AG08395 (cell line): Measurements from ENCODE around the gene MYCBP.
"Not testable (repeated sequence)": the region's sequence is repeated elsewhere in the genome, so short reads cannot be mapped to it uniquely, and the experiment has no call there.

Source experiments
- DNase-seq: peaks from one replicate; pipeline ENCODE4 v3.0.0; 2012; ENCODE audit warnings: mixed read lengths, low spot score

MYCBP gene

GRCh38 chr1:38867208-38867607, 5.9 kb downstream of the MYCBP start:
- DNase-seq, result no peak

DNA sequence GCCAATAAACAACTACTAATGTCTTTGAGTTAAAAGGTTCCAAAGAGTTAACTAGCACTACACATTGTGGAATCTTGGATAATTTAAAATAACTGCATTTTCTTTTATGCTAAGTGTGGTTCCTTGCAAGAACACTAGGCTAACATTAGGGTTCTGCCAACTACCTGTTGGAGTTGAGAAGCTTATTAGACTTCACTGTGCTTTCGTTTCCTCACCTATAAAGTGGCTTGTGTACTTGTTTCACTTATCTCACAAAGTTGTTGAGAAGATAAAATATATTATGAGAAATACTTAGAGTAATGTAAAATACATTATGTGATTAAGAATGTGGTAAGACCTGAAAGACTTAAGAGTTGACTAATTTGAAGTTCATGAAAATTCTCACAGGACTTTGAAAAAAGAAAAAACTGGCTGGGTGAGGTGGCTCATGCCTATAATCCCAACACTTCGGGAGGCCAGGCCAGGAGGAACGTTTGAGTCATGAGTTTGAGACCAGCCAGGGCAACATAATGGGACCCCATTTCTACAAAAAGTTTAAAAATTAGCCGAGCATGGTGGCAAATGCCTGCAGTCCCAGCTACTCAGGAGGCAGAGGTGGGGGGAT, 7.9 kb downstream of the MYCBP start:
- no peak for DNase-seq

GRCh38 chr1:38860454-38860795, 12.7 kb downstream of the MYCBP start:
- peak; percentile 4 for DNase-seq

DNA sequence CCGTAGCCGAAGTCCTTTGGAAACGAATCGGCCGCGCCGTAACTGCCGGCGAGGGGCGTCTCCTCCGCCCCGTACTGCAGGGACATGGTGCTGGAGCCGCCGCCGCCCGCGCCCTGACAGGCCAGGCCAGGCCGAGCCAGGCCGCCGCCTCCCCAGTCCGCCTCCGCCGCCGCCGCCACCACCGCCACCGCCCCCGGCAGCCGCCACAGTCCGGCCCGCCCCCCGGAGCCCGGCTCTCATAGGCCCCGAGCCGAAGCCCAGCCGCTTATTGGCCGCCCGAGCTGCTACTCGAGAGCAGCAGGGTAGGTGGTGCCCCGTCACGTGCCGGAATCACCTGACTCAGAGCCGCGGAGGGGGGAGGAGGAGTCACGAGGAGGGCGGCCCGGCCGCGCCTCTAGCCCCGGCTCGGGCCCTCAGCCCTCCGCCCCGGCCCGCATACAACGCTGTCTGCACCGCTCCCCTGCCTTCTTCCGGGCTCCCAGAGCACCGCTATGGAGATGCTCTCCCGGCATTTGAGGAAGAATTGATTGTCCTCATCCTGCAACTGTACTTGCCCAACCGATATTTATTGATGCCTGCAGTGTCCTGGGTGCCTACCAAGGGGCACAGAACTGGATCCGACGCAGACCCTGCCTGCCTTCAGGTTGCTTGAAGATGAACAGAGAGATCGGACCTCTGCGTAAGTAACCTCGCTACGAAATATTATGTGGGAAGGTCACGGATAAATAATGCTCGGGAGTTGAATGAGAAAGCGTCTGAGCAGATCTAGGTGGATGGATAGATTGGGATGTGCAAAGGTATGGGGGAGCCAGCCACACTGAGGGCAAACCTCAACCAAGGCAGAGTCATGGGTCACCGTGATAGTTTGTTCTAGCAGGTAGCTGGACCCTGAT, 13.3 kb downstream of the MYCBP start, which contains the start of gene RRAGC:
RRAGC (minus strand) TSS at position 212 of the 893 bp plus-strand sequence; CDS start at position 86, 126 bp downstream.
- DNase-seq, result peak; percentile 100

DNA sequence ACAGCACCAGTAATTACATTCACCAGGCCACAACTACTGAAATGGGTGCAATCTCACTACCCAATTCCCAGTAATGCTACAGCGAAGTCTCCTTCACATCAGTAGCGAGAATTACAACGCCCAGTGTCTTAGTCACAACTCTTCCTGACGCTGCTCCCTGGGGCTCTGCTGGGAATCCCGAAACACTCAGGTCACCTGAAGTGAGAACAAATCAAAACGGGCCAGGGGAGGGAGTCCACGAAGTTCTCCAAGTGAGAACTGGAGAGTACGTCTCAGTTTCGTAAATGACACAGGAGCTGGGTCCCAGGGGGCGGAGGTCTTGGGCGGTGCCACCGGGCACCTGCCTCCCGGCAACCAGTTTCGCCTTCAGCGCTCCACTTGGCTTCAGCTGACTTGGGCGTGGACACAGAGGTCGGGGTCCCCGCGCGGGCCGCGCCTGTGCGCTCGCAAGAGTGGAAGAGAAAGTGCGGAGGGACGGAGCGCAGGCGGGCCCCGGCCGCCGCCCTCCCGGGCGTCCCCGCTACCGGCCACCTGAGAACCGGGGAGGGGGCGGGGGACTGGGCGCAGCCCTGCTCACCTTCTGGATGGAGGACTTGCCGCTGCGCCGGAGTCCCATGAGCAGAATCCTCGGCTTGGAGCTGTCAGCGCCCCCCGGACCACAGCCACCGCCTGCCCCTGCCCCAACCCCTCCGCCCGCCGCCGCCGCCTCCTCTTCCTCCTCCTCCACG, 14.2 kb downstream of the MYCBP start:
- DNase-seq, result peak; percentile 57

DNA sequence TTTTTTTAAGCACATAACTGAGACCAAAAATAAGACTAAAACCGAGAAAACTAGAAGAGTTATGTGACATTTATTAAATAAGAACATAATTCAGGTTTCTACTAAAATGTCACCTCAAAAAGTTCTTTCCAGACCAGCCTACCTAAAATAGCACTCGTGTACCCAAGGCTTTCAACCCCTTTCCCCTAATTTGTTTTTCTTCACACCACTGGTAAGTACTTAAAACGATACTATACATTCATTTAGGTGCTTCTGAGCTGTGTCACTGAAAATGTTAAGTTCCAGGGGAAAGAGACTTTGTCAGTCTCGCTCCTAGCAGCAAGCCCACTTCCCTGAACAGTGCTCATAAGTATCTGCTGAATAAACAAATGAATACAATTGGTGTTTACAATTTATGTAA, 20.4 kb downstream of the MYCBP start:
- no peak for DNase-seq

GRCh38 chr1:38848071-38848470, 25.1 kb downstream of the MYCBP start:
- DNase-seq, result no peak

- no peak for DNase-seq
Observed at GRCh38 chr1:38846210-38846609, 26.9 kb downstream of the MYCBP start.

- DNase-seq, result not testable (repeated sequence)
Observed at GRCh38 chr1:38845088-38845487, 28.1 kb downstream of the MYCBP start.

GRCh38 chr1:38840281-38840680, 32.9 kb downstream of the MYCBP start:
- DNase-seq, result no peak

DNA sequence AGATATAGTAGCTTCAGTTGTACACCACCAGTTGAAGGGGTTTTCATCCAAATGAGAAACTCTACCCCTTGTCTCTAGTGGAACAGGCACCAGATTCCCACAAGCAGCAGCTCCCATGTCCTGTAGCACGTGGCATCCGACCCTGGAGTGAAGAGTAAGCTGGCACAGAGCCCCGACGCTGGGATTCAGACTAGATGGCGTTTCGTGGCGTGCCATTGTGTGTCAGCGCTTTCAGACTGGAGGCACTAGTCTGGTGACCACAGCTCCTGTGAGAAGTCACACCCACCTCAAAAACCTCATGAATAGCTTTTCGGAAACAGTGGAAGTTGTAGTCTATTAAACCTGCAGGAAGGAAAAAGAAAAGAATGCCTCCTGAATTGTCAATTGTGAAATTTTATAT, 33.8 kb downstream of the MYCBP start:
- DNase-seq, result no peak

DNA sequence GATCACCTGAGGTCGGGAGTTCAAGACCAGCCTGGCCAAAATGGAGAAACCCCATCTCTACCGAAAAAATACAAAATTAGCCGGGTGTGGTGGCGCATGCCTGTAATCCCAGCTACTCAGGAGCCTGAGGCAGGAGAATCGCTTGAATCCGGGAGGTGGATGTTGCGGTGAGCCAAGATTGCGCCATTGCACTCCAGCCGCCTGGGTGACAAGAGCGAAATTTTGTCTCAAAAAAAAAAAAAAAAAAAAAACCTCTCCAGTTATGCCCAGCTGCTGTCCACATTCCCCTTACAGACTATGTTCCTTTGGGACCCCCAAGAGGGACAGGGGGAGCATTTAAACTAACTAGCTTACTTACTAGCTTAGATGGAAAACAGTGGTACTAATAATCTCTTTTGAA, 36.8 kb downstream of the MYCBP start:
- DNase-seq, result not testable (repeated sequence)

GRCh38 chr1:38834937-38835827, 38.0 kb downstream of the MYCBP start:
- peak; percentile 79 for DNase-seq

- no peak for DNase-seq
Observed at GRCh38 chr1:38834221-38834782, 38.8 kb downstream of the MYCBP start.

GRCh38 chr1:38833146-38833545, 40.0 kb downstream of the MYCBP start:
- no peak for DNase-seq

DNA sequence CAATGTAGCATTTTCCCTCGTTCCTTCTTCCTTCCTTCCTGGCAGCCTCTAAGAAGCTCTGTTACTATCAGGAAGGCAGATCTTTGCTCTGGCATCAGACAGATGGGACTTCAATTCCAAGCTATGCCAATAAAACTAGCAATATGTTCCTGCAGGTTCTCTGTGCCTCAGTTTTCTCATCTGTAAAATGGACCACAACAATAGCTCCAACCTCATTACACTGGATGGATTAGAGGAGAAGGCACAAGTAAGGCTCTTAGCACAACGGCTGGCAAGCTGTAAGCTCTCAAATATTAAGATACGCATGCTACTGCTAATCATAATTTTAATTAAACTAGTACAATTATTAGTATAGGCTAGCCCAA, 40.8 kb downstream of the MYCBP start:
- no peak for DNase-seq

GRCh38 chr1:38831731-38832369, 41.3 kb downstream of the MYCBP start:
- DNase-seq, result peak; percentile 43

- DNase-seq, result no peak
Observed at GRCh38 chr1:38829368-38829767, 43.8 kb downstream of the MYCBP start.

DNA sequence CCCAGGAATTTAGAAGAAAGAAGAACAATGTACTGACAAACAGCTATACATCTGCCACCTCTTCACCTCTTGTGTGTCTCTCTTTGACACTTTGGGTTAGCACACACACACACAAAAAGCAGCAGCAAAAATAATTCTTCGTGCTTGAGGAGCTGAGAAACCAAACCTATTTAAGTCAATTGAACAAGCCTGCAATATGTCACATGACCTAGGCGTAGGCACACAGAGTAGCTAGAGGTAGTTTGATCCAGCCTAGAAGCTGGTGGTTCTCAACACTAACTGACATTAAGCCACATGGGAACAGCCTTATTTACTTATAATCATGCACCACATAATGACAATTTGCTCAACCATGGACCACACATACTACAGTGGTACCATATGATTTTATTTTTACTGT, 45.8 kb downstream of the MYCBP start:
- DNase-seq, result no peak

DNA sequence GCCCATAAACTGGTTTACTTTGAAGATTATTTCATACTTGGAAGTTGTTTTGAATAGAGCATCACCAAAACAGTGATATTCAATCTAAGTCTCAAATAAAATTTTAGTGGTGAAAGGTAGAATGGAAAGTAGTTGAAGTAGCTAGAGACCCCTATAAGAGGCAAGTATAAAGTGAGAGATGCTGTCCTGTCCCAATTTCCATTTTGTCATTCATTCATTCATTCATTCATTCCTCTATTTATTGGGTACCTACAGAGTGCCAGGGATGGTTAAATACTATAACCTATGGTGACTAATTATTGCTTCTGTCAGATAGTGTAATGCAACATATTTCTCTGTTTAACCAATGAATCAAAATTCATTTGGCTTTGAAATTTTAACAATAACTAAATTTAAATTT, 46.3 kb downstream of the MYCBP start:
- no peak for DNase-seq

DNA sequence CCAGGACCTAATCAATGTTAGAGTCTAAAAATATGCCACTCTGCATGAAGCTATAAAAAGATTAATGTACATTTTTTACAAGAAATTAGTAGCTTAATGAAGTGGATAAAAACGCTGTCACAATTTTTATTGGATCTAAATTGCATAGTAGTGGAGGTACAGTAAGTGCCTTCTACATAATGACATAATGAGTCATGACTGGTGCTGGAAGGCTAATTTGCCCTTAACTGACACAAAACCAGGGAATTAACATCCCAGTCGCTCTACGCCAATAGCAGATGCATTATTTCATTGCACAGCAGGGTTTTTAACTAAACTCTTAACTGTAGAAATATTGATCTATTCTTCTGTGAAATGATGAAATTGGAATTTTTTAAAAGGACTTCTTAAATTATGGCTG, 46.9 kb downstream of the MYCBP start:
- no peak for DNase-seq
